GM23248 (cell line): ENCODE measurements around the gene MTMR4. TPM values are rescaled to one million over a fixed set of nuclear protein-coding genes. Genes with fewer than 3 reads are reported as not detected.

Source experiments
- DNase-seq: peaks from one replicate; pipeline ENCODE4 v3.0.0-alpha.2; 2015
- H2AFZ ChIP-seq: fragments of 200-600 bp; sonication (generic); 2 replicates; pipeline ENCODE4 v1.6.1; 2016; ENCODE audit warnings: antibody characterized with exemption
- H3F3A ChIP-seq: fragments of 200-600 bp; sonication (generic); 2 replicates; pipeline ENCODE4 v1.6.1; 2016; ENCODE audit warnings: mild to moderate bottlenecking, antibody characterized with exemption, mixed run types; ENCODE audit not compliant: insufficient read depth
- H3K27ac ChIP-seq: fragments of 200-600 bp; sonication (generic); 2 replicates; pipeline ENCODE4 v1.5.1; 2016; ENCODE audit warnings: mild to moderate bottlenecking
- H3K27me3 ChIP-seq: fragments of 200-600 bp; sonication (generic); replicated peaks from 2 replicates; pipeline ENCODE4 v1.6.1; 2016; ENCODE audit warnings: mild to moderate bottlenecking; ENCODE audit not compliant: insufficient read depth
- H3K36me3 ChIP-seq: fragments of 200-600 bp; sonication (generic); 2 replicates; pipeline ENCODE4 v1.6.1; 2016; ENCODE audit warnings: low read depth, mild to moderate bottlenecking
- H3K4me1 ChIP-seq: fragments of 200-600 bp; sonication (generic); 2 replicates; pipeline ENCODE4 v1.6.1; 2016; ENCODE audit warnings: mild to moderate bottlenecking; ENCODE audit not compliant: insufficient read depth
- H3K4me2 ChIP-seq: fragments of 200-600 bp; sonication (generic); one replicate; pipeline ENCODE4 v1.6.1; 2016; ENCODE audit warnings: mild to moderate bottlenecking; ENCODE audit not compliant: unreplicated experiment
- H3K4me3 ChIP-seq: fragments of 200-600 bp; sonication (generic); 2 replicates; pipeline ENCODE4 v1.5.1; 2016; ENCODE audit warnings: mild to moderate bottlenecking
- H3K79me2 ChIP-seq: fragments of 200-600 bp; sonication (generic); 2 replicates; pipeline ENCODE4 v1.6.1; 2016; ENCODE audit warnings: mild to moderate bottlenecking; ENCODE audit not compliant: insufficient read depth
- H3K9ac ChIP-seq: fragments of 200-600 bp; sonication (generic); 2 replicates; pipeline ENCODE4 v1.6.1; 2016; ENCODE audit warnings: mild to moderate bottlenecking
- H3K9me2 ChIP-seq: fragments of 200-600 bp; sonication (generic); 2 replicates; pipeline ENCODE4 v1.6.1; 2016; ENCODE audit warnings: mixed run types, mild to moderate bottlenecking, moderate library complexity; ENCODE audit not compliant: insufficient read depth
- H3K9me3 ChIP-seq: fragments of 200-600 bp; sonication (generic); one replicate; pipeline ENCODE4 v1.6.1; 2017; ENCODE audit warnings: low read depth
- H4K20me1 ChIP-seq: fragments of 200-600 bp; sonication (generic); 2 replicates; pipeline ENCODE4 v1.6.0; 2016; ENCODE audit not compliant: insufficient read depth
- EZH2 ChIP-seq: fragments of 200-600 bp; sonication (generic); IDR thresholded peaks from 2 replicates; pipeline ENCODE4 v1.6.1; 2018; ENCODE audit warnings: antibody characterized with exemption, mild to moderate bottlenecking; ENCODE audit not compliant: insufficient read depth, poor library complexity, severe bottlenecking
- EZH2phosphoT487 ChIP-seq: fragments of 200-600 bp; sonication (generic); IDR thresholded peaks from 2 replicates; pipeline ENCODE4 v1.6.1; 2018; ENCODE audit warnings: antibody characterized with exemption, moderate library complexity, mild to moderate bottlenecking, low read depth; ENCODE audit not compliant: insufficient read depth
- WGBS, 2 experiments: methylation state at CpG; one replicate each; pipeline ENCODE4 v1.1.6; 2015 to 2017; ENCODE audit warnings: low lambda C conversion rate in 2 of 2, low coverage in 1 of 2; ENCODE audit errors: missing lambda C conversion rate in 2 of 2; 5-methylcytosine and 5-hydroxymethylcytosine counted together
- in situ Hi-C: fragments of 300-500 bp; cut with MboI; formaldehyde crosslinking; loops from 2 replicates; pipeline ENCODE4 v1.15.0; 2020
- polyA plus RNA-seq: library from polyadenylated mRNA; unstranded; fragments of >200 nt; fragmentation: Nextera tagmentation; extraction: Ambion mirVana; gene quantifications from 2 replicates; pipeline ENCODE4 v1.2.1, GENCODE V29; 2016
- total RNA-seq: library from RNA; depleted of rRNA; stranded (reverse); fragments of >200 nt; shearing (Covaris generic); gene quantifications from 2 replicates; pipeline ENCODE4 v1.2.3, GENCODE V29; 2014

The MTMR4 gene
- total and polyA plus RNA-seq, 2 experiments from 2014 or later: 8.2 to 19.6 TPM

DNA sequence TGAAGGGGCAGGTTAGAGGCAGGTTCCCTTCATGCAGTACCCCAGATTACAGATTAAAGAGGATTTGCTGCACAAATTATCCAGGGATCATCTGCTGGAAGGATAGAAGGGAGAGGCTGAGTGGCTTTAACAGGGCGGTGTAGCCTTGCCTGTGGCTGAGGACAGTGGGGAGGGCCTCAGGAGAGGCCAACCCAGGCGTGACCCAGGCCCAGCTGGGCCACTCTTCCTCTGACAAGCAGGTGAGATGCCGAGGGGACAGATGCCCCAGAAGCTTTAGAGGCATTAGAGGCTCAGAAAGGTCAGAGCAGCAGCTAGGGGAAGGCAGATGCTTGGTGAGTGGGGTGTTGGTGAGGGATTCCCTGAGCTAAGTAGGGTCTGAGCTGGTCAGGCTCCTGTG is 18.1 kb upstream of the MTMR4 start:
- H3K4me2 ChIP-seq: peak overlapping the region; percentile 87
- TF ChIP-seq EZH2phosphoT487: no peak
- no peak for TF ChIP-seq EZH2
- H3K9ac ChIP-seq: no peak overlapping the region
- H4K20me1 ChIP-seq: no peaks in the 10 kb centered on the region
- 0 out of 2 replicates have a peak overlapping the region, but pooled peaks have one; percentile 62 for H3K4me3 ChIP-seq
- in situ Hi-C loops: no loop called here
- no peaks in the 10 kb centered on the region; the same call in 1 of the 2 replicates for H3K27me3 ChIP-seq
- 61 to 67% methylated on average over 3 of the region's 3 CpGs for WGBS, 2 experiments
- no peaks in the 10 kb centered on the region for H3K9me2 ChIP-seq
- peak overlapping the region; percentile 52; the same call in 1 of the 2 replicates for H2AFZ ChIP-seq
- no peak overlapping the region for H3K27ac ChIP-seq
- H3K4me1 ChIP-seq: peaks cover 11% of the 10 kb centered on the region; the same call in 1 of the 2 replicates
- DNase-seq: no peak
- H3K9me3 ChIP-seq: no peaks in the 10 kb centered on the region
- no peaks in the 10 kb centered on the region for H3K36me3 ChIP-seq
- no peaks in the 10 kb centered on the region for H3K79me2 ChIP-seq
- peaks cover 5% of the 10 kb centered on the region for H3F3A ChIP-seq

DNA sequence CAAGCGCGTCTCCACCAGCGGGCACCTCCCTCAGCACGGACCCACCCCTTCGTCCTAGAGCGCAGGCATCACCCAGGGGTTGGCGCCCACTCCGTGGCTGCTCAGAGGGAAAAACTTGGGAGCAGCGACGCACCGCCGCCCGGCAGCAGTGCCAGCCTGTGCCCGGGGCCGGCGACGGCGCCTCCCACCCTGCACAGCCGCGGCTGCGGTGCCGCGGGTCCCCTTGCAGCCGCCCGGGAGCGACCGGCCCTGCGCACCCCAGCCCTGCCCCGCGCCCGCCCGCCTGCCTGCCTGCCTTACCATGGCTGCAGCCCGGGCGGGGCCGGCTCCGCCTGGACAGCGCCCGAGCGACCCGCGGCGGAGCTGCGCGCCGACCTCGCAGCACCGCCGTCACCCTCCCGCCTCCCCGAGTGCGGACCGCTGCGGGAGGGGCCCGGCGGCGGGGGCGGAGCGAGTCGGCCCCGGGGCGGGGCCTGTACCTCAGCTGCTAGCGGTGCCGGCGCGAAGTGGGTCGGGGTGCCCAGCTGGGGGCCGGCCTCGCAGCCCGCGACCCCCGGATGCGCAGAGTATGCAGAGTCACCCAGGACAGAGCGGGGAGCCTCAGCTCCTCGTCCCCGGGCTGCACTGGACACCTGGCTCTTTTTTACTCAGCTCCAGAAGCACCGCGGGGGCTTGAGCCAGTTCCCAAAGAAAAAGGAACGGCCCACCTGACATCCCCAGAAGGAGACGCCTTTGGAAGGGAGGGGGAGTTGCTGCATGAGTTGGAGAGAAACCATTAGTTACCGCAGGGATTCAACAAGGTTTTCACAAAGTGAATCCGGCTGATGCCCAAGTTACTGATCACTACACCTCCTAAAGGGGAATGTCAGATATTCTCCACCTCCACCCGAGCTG is 17.5 kb upstream of the MTMR4 start:
- Histone ChIP-seq H3K4me3 (peak overlapping the region; percentile 62), H4K20me1 (no peaks in the 10 kb centered on the region), H3K36me3 (no peaks in the 10 kb centered on the region), H3K27me3 (no peaks in the 10 kb centered on the region; the same call in 1 of the 2 replicates), H3K79me2 (no peaks in the 10 kb centered on the region), H3K4me1 (peaks cover 11% of the 10 kb centered on the region; the same call in 1 of the 2 replicates), H3K27ac (no peak overlapping the region), H2AFZ (peak overlapping the region; percentile 52), H3K9ac (no peak overlapping the region), H3K9me3 (no peaks in the 10 kb centered on the region), H3F3A (peaks cover 5% of the 10 kb centered on the region), H3K4me2 (peak overlapping the region; percentile 87), H3K9me2 (no peaks in the 10 kb centered on the region)
- DNase-seq: peak; percentile 79
- in situ Hi-C loops: no loop called here
- TF ChIP-seq EZH2 (no peak), EZH2phosphoT487 (no peak)
- 4% methylated on average over 46 to 58 of the region's 82 CpGs for WGBS, 2 experiments

DNA sequence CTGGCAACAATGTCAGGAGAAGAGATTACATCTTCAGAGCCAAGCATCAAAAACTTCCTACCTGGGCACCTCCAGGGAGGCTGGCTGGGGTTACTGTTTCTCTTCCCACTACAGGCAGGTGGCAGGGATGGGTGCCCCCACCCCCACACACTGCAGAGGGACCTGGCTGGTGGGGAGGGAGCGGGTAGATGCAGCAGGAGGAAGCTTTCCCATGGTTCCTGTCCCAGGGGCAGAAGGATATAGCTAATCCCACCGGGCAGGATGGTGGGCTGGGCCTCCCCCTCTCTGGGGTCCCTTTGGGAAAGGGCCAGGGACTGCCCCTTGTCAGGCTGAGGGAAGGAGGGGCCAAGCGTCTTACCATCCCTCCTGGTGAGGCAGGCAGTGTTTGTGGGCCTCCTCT is 16.7 kb upstream of the MTMR4 start:
- Histone ChIP-seq H3K36me3 (no peaks in the 10 kb centered on the region), H3K4me1 (peaks cover 11% of the 10 kb centered on the region; the same call in 1 of the 2 replicates), H3F3A (peaks cover 5% of the 10 kb centered on the region), H3K9me3 (no peaks in the 10 kb centered on the region), H3K9me2 (no peaks in the 10 kb centered on the region), H3K27ac (no peak overlapping the region), H3K4me2 (no peak overlapping the region), H3K9ac (no peak overlapping the region), H3K27me3 (no peaks in the 10 kb centered on the region), H4K20me1 (no peaks in the 10 kb centered on the region), H2AFZ (no peak overlapping the region), H3K79me2 (no peaks in the 10 kb centered on the region), H3K4me3 (no peak overlapping the region)
- in situ Hi-C loops: no loop called here
- DNase-seq: no peak
- WGBS, 2 experiments: 70 to 74% methylated on average over 3 of the region's 3 CpGs
- TF ChIP-seq EZH2 (no peak), EZH2phosphoT487 (no peak)

DNA sequence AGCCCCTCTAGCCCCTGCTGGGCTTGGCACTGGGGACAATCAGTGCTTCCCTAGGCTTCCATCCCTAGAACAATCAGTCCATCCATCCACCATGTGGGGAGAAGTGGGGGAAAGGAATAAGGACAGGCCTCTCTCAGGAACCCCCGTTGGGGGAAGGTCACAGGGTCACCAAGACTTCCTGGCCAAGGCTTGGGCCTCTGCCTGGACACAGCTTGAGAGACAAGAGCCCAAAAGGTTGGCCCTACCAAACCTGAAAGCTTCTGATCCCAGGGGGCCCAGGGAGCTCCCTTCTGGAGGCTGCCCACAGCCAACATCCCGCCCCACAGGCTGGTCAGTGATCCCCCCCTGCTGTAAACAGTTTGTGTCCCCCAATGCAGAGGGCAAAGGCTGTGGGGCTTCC is 16.2 kb upstream of the MTMR4 start:
- no peaks in the 10 kb centered on the region for H3K9me2 ChIP-seq
- no peaks in the 10 kb centered on the region for H4K20me1 ChIP-seq
- TF ChIP-seq EZH2phosphoT487: no peak
- no peak for TF ChIP-seq EZH2
- peaks cover 12% of the 10 kb centered on the region for H3K4me1 ChIP-seq
- H3K9me3 ChIP-seq: no peaks in the 10 kb centered on the region
- no peak overlapping the region for H3K27ac ChIP-seq
- H2AFZ ChIP-seq: no peak overlapping the region
- 67 to 70% methylated on average over 2 of the region's 2 CpGs for WGBS, 2 experiments
- no peak overlapping the region for H3K4me2 ChIP-seq
- in situ Hi-C loops: no loop called here
- DNase-seq: no peak
- H3K27me3 ChIP-seq: no peaks in the 10 kb centered on the region
- H3F3A ChIP-seq: peaks cover 5% of the 10 kb centered on the region
- H3K36me3 ChIP-seq: no peaks in the 10 kb centered on the region
- H3K4me3 ChIP-seq: no peak overlapping the region
- no peak overlapping the region for H3K9ac ChIP-seq
- no peaks in the 10 kb centered on the region for H3K79me2 ChIP-seq
